ENCODE results near the gene SLX4IP. TPM values are rescaled to one million over a fixed set of nuclear protein-coding genes. Genes with fewer than 3 reads are reported as not detected.

SLX4IP gene
- total and polyA plus RNA-seq, 7 donors = 0.20 to 1.9 (median 0.86) TPM

GRCh38 chr20:10590950-10591671, 156.0 kb downstream of the SLX4IP start:
- Histone ChIP-seq H3K4me1 (no peaks in the 10 kb centered on the region), H3K9me3 (no peaks in the 10 kb centered on the region), H3K4me3 (no peak overlapping the region), H3K36me3 (ENCODE audit: insufficient read depth in 1 of 2, low read depth in 1 of 2) (no peaks in the 10 kb centered on the region), H3K27ac (peak overlapping the region; percentile 4), H3K27me3 (ENCODE audit: insufficient read depth in 3 of 3, low read length in 2 of 3) (no peaks in the 10 kb centered on the region)
- TF ChIP-seq CTCF (IDR thresholded peaks at IDR 0.05) = no peak
- ATAC-seq (no peak), DNase-seq (no peak)
- WGBS, 3 donors = 86 to 100% (median 98%) methylated on average over 1 of the region's 1 CpG
- intact Hi-C loops (cut with DNase I) = no loop called here

- Histone ChIP-seq H3K4me1 (no peaks in the 10 kb centered on the region), H3K36me3 (ENCODE audit: insufficient read depth in 1 of 2, low read depth in 1 of 2) (no peaks in the 10 kb centered on the region), H3K27ac (peak overlapping the region; percentile 10), H3K9me3 (no peaks in the 10 kb centered on the region), H3K27me3 (ENCODE audit: insufficient read depth in 3 of 3, low read length in 2 of 3) (no peaks in the 10 kb centered on the region), H3K4me3 (no peak overlapping the region)
- ATAC-seq (peak in 2 of 4 donors; percentile 46 to 75), DNase-seq (no peak)
- TF ChIP-seq CTCF (IDR thresholded peaks at IDR 0.05) = no peak
- WGBS, 3 donors = 33 to 63% (median 58%) methylated on average over 2 of the region's 2 CpGs
- intact Hi-C loops (cut with DNase I) = no loop called here
Observed at GRCh38 chr20:10591946-10592521, 156.9 kb downstream of the SLX4IP start.

GRCh38 chr20:10594296-10594868, 159.3 kb downstream of the SLX4IP start:
- intact Hi-C loops (cut with DNase I) = no loop called here
- DNase-seq (no peak), ATAC-seq (no peak)
- Histone ChIP-seq H3K4me3 (no peak overlapping the region), H3K36me3 (ENCODE audit: insufficient read depth in 1 of 2, low read depth in 1 of 2) (no peaks in the 10 kb centered on the region), H3K27me3 (ENCODE audit: insufficient read depth in 3 of 3, low read length in 2 of 3) (no peaks in the 10 kb centered on the region), H3K27ac (no peak overlapping the region), H3K4me1 (no peaks in the 10 kb centered on the region), H3K9me3 (no peaks in the 10 kb centered on the region)
- no peak for TF ChIP-seq CTCF (IDR thresholded peaks at IDR 0.05)
- 60 to 74% (median 62%) methylated on average over 7 of the region's 7 CpGs for WGBS, 3 donors

- Histone ChIP-seq H3K27me3 (ENCODE audit: insufficient read depth in 3 of 3, low read length in 2 of 3) (no peaks in the 10 kb centered on the region), H3K36me3 (ENCODE audit: insufficient read depth in 1 of 2, low read depth in 1 of 2) (no peaks in the 10 kb centered on the region), H3K4me3 (no peak overlapping the region), H3K27ac (no peak overlapping the region), H3K9me3 (no peaks in the 10 kb centered on the region), H3K4me1 (no peaks in the 10 kb centered on the region)
- TF ChIP-seq CTCF (IDR thresholded peaks at IDR 0.05) = no peak
- WGBS, 3 donors = 78 to 93% (median 85%) methylated on average over 2 of the region's 2 CpGs
- no peak for DNase-seq
- intact Hi-C loops (cut with DNase I) = no loop called here
- no peak for ATAC-seq
Observed at GRCh38 chr20:10595266-10595665, 160.2 kb downstream of the SLX4IP start.
